GM12892 (cell line): ENCODE data around the gene NABP2.

Experiments used
- POLR2A ChIP-seq: IDR thresholded peaks from 2 replicates; pipeline ENCODE4 v1.6.1; 2011; ENCODE audit warnings: low read depth, low read length, control low read depth
- POLR2AphosphoS5 ChIP-seq: IDR thresholded peaks from 2 replicates; pipeline ENCODE4 v1.6.1; 2011; ENCODE audit warnings: low read depth, low read length, control low read depth
- TAF1 ChIP-seq: IDR thresholded peaks from 2 replicates; pipeline ENCODE4 v1.6.1; 2011; ENCODE audit warnings: low read depth, mild to moderate bottlenecking, control low read depth, low read length, borderline replicate concordance

DNA sequence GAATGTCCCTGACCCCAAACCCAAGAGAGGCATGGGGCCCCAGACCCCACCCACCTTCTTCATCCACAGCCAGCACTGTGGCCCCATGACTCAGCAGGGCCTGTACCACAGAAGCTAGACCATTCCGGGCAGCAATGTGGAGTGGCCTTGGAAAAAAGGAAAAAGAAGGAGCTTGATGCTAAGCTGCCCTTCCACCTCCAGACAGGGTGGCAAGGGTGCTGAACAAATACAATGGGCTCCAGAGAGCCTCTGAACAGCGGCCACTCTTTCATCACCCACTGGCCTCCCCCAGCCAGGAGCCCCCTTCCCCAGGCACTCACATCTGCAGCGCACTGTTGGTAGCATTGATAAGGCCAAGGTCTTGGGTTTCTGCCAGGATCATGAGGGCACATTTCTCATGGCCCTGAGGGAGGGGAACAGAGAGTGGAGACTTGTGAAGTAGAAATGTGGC is 19.6 kb downstream of the NABP2 start:
- TF ChIP-seq POLR2AphosphoS5 (no peak), POLR2A (no peak), TAF1 (no peak)
